Measurements from ENCODE around the gene CBLC.

DNA sequence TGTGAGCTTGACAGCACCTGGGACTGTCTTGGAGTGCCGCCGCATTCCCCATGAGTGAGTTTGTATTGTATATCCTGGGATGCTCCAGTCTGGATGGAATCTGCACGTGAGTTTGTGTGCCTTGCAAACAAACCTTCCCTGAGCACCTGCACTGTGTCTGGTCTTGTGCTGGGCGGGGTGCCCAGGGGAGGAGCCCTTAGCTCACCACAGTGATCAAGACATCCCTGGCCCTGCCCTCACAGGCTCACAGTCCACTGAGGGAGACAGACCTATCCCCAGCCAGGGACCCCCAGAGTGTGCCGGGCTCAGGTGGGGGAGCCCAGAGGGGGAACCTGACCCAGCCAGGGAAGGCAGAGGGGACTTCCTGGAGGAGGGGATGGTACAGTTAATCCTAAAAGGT is 29.5 kb downstream of the CBLC start:
- no peak for TF ChIP-seq GATA3 (IDR thresholded peaks at IDR 0.05; ENCODE audit: low read depth, low read length)
- TF ChIP-seq GATA2 (IDR thresholded peaks at IDR 0.05; ENCODE audit: low read depth, low read length): no peak

Data from SH-SY5Y (cell line).